K562 (cell line): Measurements from ENCODE around the gene SRM.

Experiments
- CHD4 ChIP-seq: fragments of 200-600 bp; sonication (generic); IDR thresholded peaks from 3 replicates; pipeline ENCODE4 v1.6.1; 2012; ENCODE audit warnings: low read depth, mild to moderate bottlenecking, mixed read lengths, low read length, inconsistent platforms; ENCODE audit not compliant: insufficient read depth, insufficient replicate concordance, poor library complexity, severe bottlenecking
- HMGXB4 ChIP-seq: sonication (generic); formaldehyde crosslinking; IDR thresholded peaks from 2 replicates; pipeline ENCODE4 v1.8.1; 2023; ENCODE audit warnings: mild to moderate bottlenecking, missing genetic modification reagents
- NCOR1 ChIP-seq: fragments of 450-650 bp; IDR thresholded peaks from 2 replicates; pipeline ENCODE4 v1.6.1; 2016; ENCODE audit warnings: mild to moderate bottlenecking, moderate library complexity
- NFE2L1 ChIP-seq: fragments of 450-650 bp; IDR thresholded peaks from 2 replicates; pipeline ENCODE4 v1.6.1; 2016; ENCODE audit warnings: missing genetic modification characterization, low read depth, mild to moderate bottlenecking, missing compliant biosample characterization, moderate library complexity, borderline replicate concordance
- NFIC ChIP-seq: fragments of 450-650 bp; IDR thresholded peaks from 2 replicates; pipeline ENCODE4 v1.6.1; 2017; ENCODE audit warnings: mild to moderate bottlenecking, inconsistent platforms
- PHB ChIP-seq: fragments of 250-450 bp; sonication (Bioruptor Pico); IDR thresholded peaks from 2 replicates; pipeline ENCODE4 v1.5.0; 2021
- ZFP36 ChIP-seq: fragments of 150-350 bp; IDR thresholded peaks from 2 replicates; pipeline ENCODE4 v1.6.1; 2018; ENCODE audit warnings: low read length, low read depth; ENCODE audit not compliant: partially characterized antibody

DNA sequence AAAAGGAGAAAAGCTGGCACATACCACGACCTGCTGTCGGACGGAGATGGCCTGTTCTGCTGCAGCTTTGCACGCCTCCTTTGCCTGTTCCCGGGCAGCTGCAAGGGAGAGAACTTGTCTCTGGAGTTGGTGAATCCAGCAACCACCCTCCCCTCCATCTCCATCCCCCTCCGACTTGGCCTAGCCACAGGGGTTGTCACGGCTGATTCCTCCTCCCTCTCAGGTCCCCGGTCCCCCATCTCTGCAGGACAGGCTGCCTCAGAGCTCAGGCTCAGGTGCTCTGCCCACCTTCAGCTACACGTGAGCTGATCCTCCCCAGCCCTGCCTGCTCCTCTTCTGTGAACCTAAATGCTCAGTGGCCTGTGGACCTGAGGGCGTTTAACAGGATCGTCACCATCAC is 11.1 kb upstream of the SRM start:
- TF ChIP-seq HMGXB4 (CRISPR knock-in tag) (no peak), NFE2L1 (no peak), ZFP36 (no peak), CHD4 (no peak), NFIC (no peak), PHB (CRISPR knock-in tag) (no peak), NCOR1 (no peak)
